ENCODE results near the gene CNOT8. TPM values are rescaled to one million over a fixed set of nuclear protein-coding genes. Genes with fewer than 3 reads are reported as not detected.
A peak's percentile ranks its signal among the peaks of the same experiment; 100 is the strongest.
"Not testable (repeated sequence)": the region's sequence is repeated elsewhere in the genome, so short reads cannot be mapped to it uniquely, and the experiment has no call there.

Gene CNOT8
- total RNA-seq, 1 experiment from 2014 or later: 33.3 TPM

GRCh38 chr5:154893381-154893780, 35.0 kb downstream of the CNOT8 start:
- DNase-seq (ENCODE audit: low read depth, low spot score): no peak
- in situ Hi-C loops (cut with HindIII; ENCODE audit: low pct_unique_long_range_greater_than_20kb, low sequenced_read_pairs): no loop called here

- in situ Hi-C loops (cut with HindIII; ENCODE audit: low pct_unique_long_range_greater_than_20kb, low sequenced_read_pairs): no loop called here
- no peak for DNase-seq (ENCODE audit: low read depth, low spot score)
Measured at GRCh38 chr5:154895606-154896561, 37.5 kb downstream of the CNOT8 start.

- DNase-seq (ENCODE audit: low read depth, low spot score): no peak
- in situ Hi-C loops (cut with HindIII; ENCODE audit: low pct_unique_long_range_greater_than_20kb, low sequenced_read_pairs): no loop called here
Measured at GRCh38 chr5:154896562-154897165, 38.2 kb downstream of the CNOT8 start.

DNA sequence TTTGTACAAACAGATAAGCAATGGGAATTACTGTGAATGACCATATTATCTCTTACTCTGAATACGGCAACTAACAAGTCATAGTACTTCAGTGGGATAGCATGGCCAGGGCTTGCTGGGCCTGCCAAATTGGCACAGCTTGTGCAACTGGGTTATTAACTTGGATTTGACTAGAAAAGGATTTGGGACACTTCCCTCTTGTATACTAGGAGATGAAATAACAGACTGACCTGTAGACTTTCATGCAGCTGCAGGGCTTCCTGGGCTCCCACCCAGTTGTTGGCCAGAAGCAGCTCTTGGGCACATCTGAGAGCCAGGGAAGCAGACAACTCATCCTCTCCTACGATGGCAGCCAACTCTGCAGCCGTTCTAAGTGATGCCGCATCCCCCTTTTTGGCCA, 39.8 kb downstream of the CNOT8 start:
- in situ Hi-C loops (cut with HindIII; ENCODE audit: low pct_unique_long_range_greater_than_20kb, low sequenced_read_pairs): no loop called here
- DNase-seq (ENCODE audit: low read depth, low spot score): no peak

DNA sequence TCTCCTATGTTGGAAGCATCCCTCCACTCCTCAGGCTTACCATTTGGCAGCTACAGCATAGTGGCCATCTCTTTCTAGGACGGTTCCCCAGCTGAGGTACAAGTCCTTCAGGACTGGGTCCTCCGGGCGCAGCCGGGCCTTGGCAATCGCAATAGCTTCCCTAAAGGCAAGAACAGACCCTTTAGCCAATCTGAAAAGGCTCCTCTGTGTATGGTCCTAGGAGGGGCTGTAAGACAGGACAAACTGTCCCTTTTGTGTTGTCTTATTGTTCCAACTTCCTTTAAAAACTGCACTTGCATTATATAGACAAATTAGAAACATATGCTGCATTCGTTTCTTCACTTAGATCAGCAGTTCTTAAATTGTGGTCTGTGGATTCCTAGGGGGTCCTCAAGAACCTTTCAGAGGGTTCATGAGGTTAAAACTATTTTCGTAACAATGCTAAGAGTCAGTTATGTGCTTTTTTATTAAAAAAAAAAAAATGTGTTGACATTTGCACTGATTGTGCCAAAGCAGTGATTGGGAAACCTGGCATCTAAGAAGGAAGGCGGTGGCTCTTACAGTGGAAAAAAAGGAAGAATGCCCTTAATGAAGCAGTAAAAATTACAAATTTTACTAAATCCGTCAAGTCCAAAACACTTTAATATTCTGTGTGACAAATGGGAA, 40.9 kb downstream of the CNOT8 start:
- no peak for DNase-seq (ENCODE audit: low read depth, low spot score)
- in situ Hi-C loops (cut with HindIII; ENCODE audit: low pct_unique_long_range_greater_than_20kb, low sequenced_read_pairs): no loop called here

DNA sequence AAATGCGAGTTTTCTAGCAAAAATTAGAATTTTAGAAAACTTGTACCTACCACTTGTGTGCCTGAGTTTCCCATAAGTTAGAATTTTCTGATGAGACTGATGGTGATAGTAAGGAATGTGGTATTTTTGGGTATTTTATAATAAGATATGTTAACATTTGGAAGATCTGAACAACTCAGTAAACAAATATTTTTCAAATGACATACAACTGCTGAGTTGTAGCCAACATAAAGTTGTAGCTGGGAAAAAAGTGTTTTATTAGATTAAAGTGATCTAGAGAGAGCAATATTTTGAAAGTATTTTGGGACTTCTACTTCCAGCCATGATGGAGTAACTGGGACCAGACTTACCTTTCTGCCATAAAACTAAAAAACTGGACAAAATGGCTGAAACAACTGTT, 41.6 kb downstream of the CNOT8 start:
- DNase-seq (ENCODE audit: low read depth, low spot score): no peak
- in situ Hi-C loops (cut with HindIII; ENCODE audit: low pct_unique_long_range_greater_than_20kb, low sequenced_read_pairs): no loop called here

GRCh38 chr5:154901276-154901675, 42.8 kb downstream of the CNOT8 start:
- DNase-seq (ENCODE audit: low read depth, low spot score): no peak
- in situ Hi-C loops (cut with HindIII; ENCODE audit: low pct_unique_long_range_greater_than_20kb, low sequenced_read_pairs): no loop called here

- in situ Hi-C loops (cut with HindIII; ENCODE audit: low pct_unique_long_range_greater_than_20kb, low sequenced_read_pairs): no loop called here
- no peak for DNase-seq (ENCODE audit: low read depth, low spot score)
Measured at GRCh38 chr5:154901913-154902312, 43.5 kb downstream of the CNOT8 start.

- in situ Hi-C loops (cut with HindIII; ENCODE audit: low pct_unique_long_range_greater_than_20kb, low sequenced_read_pairs); DNase-seq (ENCODE audit: low read depth, low spot score): not testable (repeated sequence)
Measured at GRCh38 chr5:154905601-154906000, 47.2 kb downstream of the CNOT8 start.

DNA sequence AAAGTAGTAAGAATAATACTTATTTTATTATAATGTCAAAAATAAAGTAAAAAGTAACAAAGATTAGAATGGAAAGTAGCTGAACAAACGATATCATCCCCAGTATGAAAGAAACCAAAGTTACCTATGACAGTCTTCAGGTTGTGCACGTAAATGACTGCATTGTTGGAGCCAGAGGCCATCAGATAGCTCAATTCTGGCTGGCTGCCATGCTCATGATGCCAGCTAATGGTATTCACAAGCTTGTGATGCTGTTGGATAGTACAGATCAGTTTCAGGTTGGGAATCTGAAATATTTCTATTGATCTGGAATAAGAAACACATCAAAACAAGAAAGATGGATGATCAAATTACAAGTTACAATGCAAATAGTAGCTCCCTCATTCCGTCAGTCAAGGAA, 58.4 kb downstream of the CNOT8 start:
- DNase-seq (ENCODE audit: low read depth, low spot score): peak; percentile 43
- in situ Hi-C loops (cut with HindIII; ENCODE audit: low pct_unique_long_range_greater_than_20kb, low sequenced_read_pairs): no loop called here

GRCh38 chr5:154917757-154918156, 59.3 kb downstream of the CNOT8 start:
- no peak for DNase-seq (ENCODE audit: low read depth, low spot score)
- in situ Hi-C loops (cut with HindIII; ENCODE audit: low pct_unique_long_range_greater_than_20kb, low sequenced_read_pairs): no loop called here

GRCh38 chr5:154923441-154924430, 65.3 kb downstream of the CNOT8 start:
- in situ Hi-C loops (cut with HindIII; ENCODE audit: low pct_unique_long_range_greater_than_20kb, low sequenced_read_pairs): no loop called here
- DNase-seq (ENCODE audit: low read depth, low spot score): no peak

Small RNA genes lying within 50 kb of the gene (small RNA-seq; reads per million reads assigned to genes)
- gene MIR378H: 0 reads per million in 2 experiments

Other genes with a start within 250 kb of the CNOT8 start
- gene LARP1, start 103.2 kb upstream of the CNOT8 start, total RNA-seq (2014; rRNA removed; shearing (Covaris generic)): 47.6 and 54.5 TPM in 2 replicates
- 13.7 and 15.2 TPM in 2 replicates for gene FAXDC2, start 8.0 kb upstream of the CNOT8 start, total RNA-seq (2014; rRNA removed; shearing (Covaris generic))
- 20.2 and 21.8 TPM in 2 replicates for gene GEMIN5, start 79.6 kb downstream of the CNOT8 start, total RNA-seq (2014; rRNA removed; shearing (Covaris generic))
- gene MRPL22, start 82.4 kb downstream of the CNOT8 start, total RNA-seq (2014; rRNA removed; shearing (Covaris generic)): 23.8 and 24.7 TPM in 2 replicates
- gene KIF4B, start 155.1 kb downstream of the CNOT8 start, total RNA-seq (2014; rRNA removed; shearing (Covaris generic)): not detected in 2 replicates

All from SK-MEL-5 (cell line).